IMR-90 (cell line): ENCODE results near the gene PHF20. TPM values are rescaled to one million over a fixed set of nuclear protein-coding genes. Genes with fewer than 3 reads are reported as not detected.

Source experiments
- ATAC-seq: fragments of 200-7000 bp; cut with Tn5 transposase; 2 replicates; pipeline ENCODE4 v1.9.1; 2020; ENCODE audit warnings: low read depth, mild to moderate bottlenecking, moderate library complexity
- BruUV-seq: library from RNA; stranded (reverse); fragments of 400-500 nt; replicated peaks from 2 replicates; lab custom pipeline; 2021; lab: Mats Ljungman, UMichigan
- CTCF ChIA-PET: fragments of 300-600 bp; formaldehyde crosslinking; extraction: SDS; loops from one replicate; lab custom pipeline; 2021; ENCODE audit warnings: antibody characterized with exemption; lab: Yijun Ruan, JAX
- POLR2A ChIA-PET: fragments of 300-600 bp; sonication (Branson Sonifier 250); formaldehyde crosslinking; loops from one replicate; lab custom pipeline; 2022; ENCODE audit warnings: antibody characterized with exemption; ENCODE audit not compliant: unreplicated experiment; lab: Charles Lee
- DNase-seq: peaks from one replicate; pipeline ENCODE4 v3.0.0; 2013
- H2AFZ ChIP-seq: replicated peaks from 2 replicates; pipeline ENCODE3; 2013; ENCODE audit warnings: low read length, mild to moderate bottlenecking; ENCODE audit not compliant: poor library complexity
- H2AK5ac ChIP-seq: 2 replicates; pipeline ENCODE4 v1.6.1; 2013; ENCODE audit warnings: low read depth, low read length, inconsistent platforms
- H2AK9ac ChIP-seq: replicated peaks from 2 replicates; pipeline ENCODE3; 2013; ENCODE audit warnings: mild to moderate bottlenecking, low read depth, low read length, moderate library complexity; ENCODE audit not compliant: poor library complexity
- H2BK120ac ChIP-seq: 2 replicates; pipeline ENCODE4 v1.6.1; 2013; ENCODE audit warnings: low read depth, low read length, inconsistent platforms
- H2BK15ac ChIP-seq: 3 replicates; pipeline ENCODE4 v1.6.1; 2013; ENCODE audit warnings: low read depth, low read length, inconsistent platforms
- H2BK20ac ChIP-seq: 2 replicates; pipeline ENCODE4 v1.6.1; 2013; ENCODE audit warnings: low read depth, mild to moderate bottlenecking, inconsistent platforms, low read length, moderate library complexity
- H2BK5ac ChIP-seq: 2 replicates; pipeline ENCODE4 v1.6.1; 2013; ENCODE audit warnings: mild to moderate bottlenecking, low read depth, low read length, inconsistent platforms; ENCODE audit not compliant: poor library complexity, severe bottlenecking
- H3K14ac ChIP-seq: replicated peaks from 2 replicates; pipeline ENCODE4 v1.6.1; 2013; ENCODE audit warnings: low read depth, low read length, inconsistent platforms
- H3K18ac ChIP-seq: 2 replicates; pipeline ENCODE4 v1.6.1; 2013; ENCODE audit warnings: low read depth, low read length, control low read depth
- H3K23ac ChIP-seq: 2 replicates; pipeline ENCODE4 v1.6.1; 2013; ENCODE audit warnings: low read depth, low read length, inconsistent platforms
- H3K27ac ChIP-seq: 2 replicates; pipeline ENCODE4 v1.5.1; 2013; ENCODE audit warnings: mild to moderate bottlenecking, control low read depth, low read length; ENCODE audit not compliant: insufficient read depth
- H3K27me3 ChIP-seq: 2 replicates; pipeline ENCODE4 v1.6.1; 2013; ENCODE audit warnings: low read length; ENCODE audit not compliant: control insufficient read depth, insufficient read depth
- H3K36me3 ChIP-seq: 2 replicates; pipeline ENCODE4 v1.6.1; 2013; ENCODE audit warnings: low read length, mixed read lengths; ENCODE audit not compliant: control insufficient read depth, insufficient read depth
- H3K4ac ChIP-seq: 2 replicates; pipeline ENCODE4 v1.6.1; 2013; ENCODE audit warnings: low read depth, low read length, inconsistent platforms
- H3K4me1 ChIP-seq: 2 replicates; pipeline ENCODE4 v1.6.1; 2013; ENCODE audit warnings: low read length, mixed read lengths; ENCODE audit not compliant: control insufficient read depth, insufficient read depth
- H3K4me2 ChIP-seq: 2 replicates; pipeline ENCODE4 v1.6.1; 2013; ENCODE audit warnings: low read depth, mild to moderate bottlenecking, control low read depth, low read length, moderate library complexity
- H3K4me3 ChIP-seq: 2 replicates; pipeline ENCODE4 v1.5.1; 2013; ENCODE audit warnings: low read depth, mild to moderate bottlenecking, control low read depth, low read length, moderate library complexity; ENCODE audit not compliant: insufficient read depth
- H3K56ac ChIP-seq: 2 replicates; pipeline ENCODE4 v1.6.1; 2013; ENCODE audit warnings: low read length, inconsistent platforms; ENCODE audit not compliant: insufficient read depth; ENCODE audit errors: extremely low read depth
- H3K79me1 ChIP-seq, 2 experiments: 2 replicates each; pipeline ENCODE4 v1.6.1; 2013; ENCODE audit warnings: low read length in 2 of 2, inconsistent platforms in 1 of 2, low read depth in 1 of 2
- H3K9ac ChIP-seq: 2 replicates; pipeline ENCODE4 v1.6.1; 2013; ENCODE audit warnings: low read depth, low read length, control low read depth
- H3K9me1 ChIP-seq: 2 replicates; pipeline ENCODE4 v1.6.1; 2013; ENCODE audit warnings: low read length, inconsistent platforms; ENCODE audit not compliant: insufficient read depth
- H3K9me3 ChIP-seq: 2 replicates; pipeline ENCODE4 v1.6.1; 2013; ENCODE audit warnings: low read length; ENCODE audit not compliant: control insufficient read depth, insufficient read depth
- H4K20me1 ChIP-seq: 2 replicates; pipeline ENCODE4 v1.6.1; 2013; ENCODE audit warnings: low read length, inconsistent platforms; ENCODE audit not compliant: insufficient read depth
- H4K5ac ChIP-seq: 2 replicates; pipeline ENCODE4 v1.6.1; 2013; ENCODE audit warnings: mild to moderate bottlenecking, low read depth, low read length, control low read depth
- H4K8ac ChIP-seq, 2 experiments: 2 replicates each; pipeline ENCODE4 v1.6.1; 2013; ENCODE audit warnings: low read depth in 2 of 2, low read length in 2 of 2, control low read depth in 1 of 2, inconsistent platforms in 1 of 2
- H4K91ac ChIP-seq: 2 replicates; pipeline ENCODE4 v1.6.1; 2013; ENCODE audit warnings: low read depth, low read length, inconsistent platforms; ENCODE audit not compliant: insufficient read depth
- BHLHE40 ChIP-seq: fragments of 150-350 bp; IDR thresholded peaks from 2 replicates; pipeline ENCODE4 v1.6.1; 2016; ENCODE audit warnings: mild to moderate bottlenecking, low read depth, low read length
- CEBPB ChIP-seq: IDR thresholded peaks from 2 replicates; pipeline ENCODE4 v1.6.1; 2012; ENCODE audit warnings: low read depth, low read length, improper control_type of control experiment
- CHD1 ChIP-seq: IDR thresholded peaks from 2 replicates; pipeline ENCODE4 v1.6.1; 2012; ENCODE audit warnings: low read depth, low read length, improper control_type of control experiment
- FOS ChIP-seq: fragments of 150-350 bp; IDR thresholded peaks from 2 replicates; pipeline ENCODE4 v1.6.1; 2016; ENCODE audit warnings: low read depth, low read length
- MAZ ChIP-seq: IDR thresholded peaks from 2 replicates; pipeline ENCODE4 v1.6.1; 2012; ENCODE audit warnings: low read depth, mild to moderate bottlenecking, low read length, improper control_type of control experiment, moderate library complexity, borderline replicate concordance
- MXI1 ChIP-seq: IDR thresholded peaks from 2 replicates; pipeline ENCODE4 v1.6.1; 2012; ENCODE audit warnings: low read depth, mild to moderate bottlenecking, low read length, moderate library complexity, borderline replicate concordance
- NFE2L2 ChIP-seq: fragments of 150-350 bp; IDR thresholded peaks from 2 replicates; pipeline ENCODE4 v1.6.1; 2016; ENCODE audit warnings: low read depth, mild to moderate bottlenecking, low read length
- POLR2A ChIP-seq: IDR thresholded peaks from 2 replicates; pipeline ENCODE4 v1.6.1; 2012; ENCODE audit warnings: mild to moderate bottlenecking, low read depth, low read length
- RAD21 ChIP-seq: IDR thresholded peaks from 2 replicates; pipeline ENCODE4 v1.6.1; 2012; ENCODE audit warnings: low read length, improper control_type of control experiment
- RFX5 ChIP-seq: IDR thresholded peaks from 2 replicates; pipeline ENCODE4 v1.8.0; 2012; ENCODE audit warnings: low read depth, mild to moderate bottlenecking, low read length, moderate library complexity
- WGBS, 2 experiments: methylation state at CpG; one replicate each; pipeline versions ENCODE4 v1.1.5 to v1.1.7; 2013; ENCODE audit warnings: missing lambda C conversion rate in 2 of 2; ENCODE audit not compliant: insufficient read length in 1 of 2; ENCODE audit errors: extremely low coverage in 2 of 2; 5-methylcytosine and 5-hydroxymethylcytosine counted together
- dilution Hi-C: fragments of 300-500 bp; cut with HindIII; formaldehyde crosslinking; loops from one replicate; pipeline ENCODE4 v1.14.3; 2018; ENCODE audit warnings: low sequenced_read_pairs; ENCODE audit not compliant: unreplicated experiment
- in situ Hi-C: fragments of 300-500 bp; cut with MboI; formaldehyde crosslinking; loops from 3 replicates; pipeline ENCODE4 v1.14.3; 2019; ENCODE audit warnings: low sequenced_read_pairs, inconsistent platforms, mixed read lengths
- intact Hi-C: fragments of 100-400 bp; cut with micrococcal nuclease; formaldehyde crosslinking; loops from 2 replicates; pipeline ENCODE4 v1.10.0; 2022
- polyA plus RNA-seq, 3 experiments: library from polyadenylated mRNA; depleted of rRNA; stranded (reverse); fragments of >200 nt; gene quantifications; 2 replicates each; pipeline ENCODE4 v1.2.3, GENCODE V29; 2012; ENCODE audit warnings: low replicate concordance in 1 of 3
- total RNA-seq: library from RNA; depleted of rRNA; stranded (reverse); fragments of >200 nt; gene quantifications from 2 replicates; pipeline ENCODE4 v1.2.3, GENCODE V29; 2012
- TF ChIP-seq, protein P1 (sequence below): fragments of 150-350 bp; IDR thresholded peaks from 2 replicates; pipeline ENCODE4 v1.6.1; 2017; ENCODE audit warnings: mild to moderate bottlenecking, antibody characterized with exemption, low read length, low read depth
- TF ChIP-seq, protein P2 (sequence below): conservative IDR thresholded peaks from 2 replicates; pipeline ENCODE4 v1.5.1; 2012; ENCODE audit warnings: mild to moderate bottlenecking, low read depth, low read length, improper control_type of control experiment
- TF ChIP-seq, protein P3 (sequence below): fragments of 150-350 bp; IDR thresholded peaks from 2 replicates; pipeline ENCODE4 v1.6.1; 2016; ENCODE audit warnings: low read depth, mild to moderate bottlenecking, low read length, moderate library complexity, borderline replicate concordance

The PHF20 gene
- total and polyA plus RNA-seq, 2 of the 4 experiments (the other 2 are of a cell fraction), result 22.0 to 22.5 TPM

DNA sequence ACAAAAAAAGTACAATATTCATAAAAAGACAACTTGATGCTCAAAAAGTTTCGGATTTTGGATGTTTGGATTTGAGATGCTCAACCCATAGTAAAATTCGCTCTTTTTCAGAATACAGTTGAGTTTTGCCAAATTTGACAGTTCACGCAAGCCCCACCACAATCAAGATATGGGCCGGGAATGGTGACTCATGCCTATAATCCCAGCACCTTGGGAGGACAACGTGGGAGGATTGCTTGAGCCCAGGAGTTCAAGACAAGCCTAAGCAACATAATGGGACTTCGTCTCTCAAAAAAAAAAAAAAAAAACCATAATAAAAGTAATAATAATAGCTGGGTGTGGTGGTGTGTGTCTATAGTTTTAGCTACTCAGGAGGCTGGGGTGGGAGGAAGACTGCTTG lies 51.3 kb downstream of the PHF20 start:
- in situ Hi-C loops, result no loop called here
- Histone ChIP-seq H3K4me1 (peaks cover 19% of the 10 kb centered on the region), H3K27me3 (no peaks in the 10 kb centered on the region), H3K9me3 (peaks cover 2% of the 10 kb centered on the region), H3K9me1 (peaks cover 11% of the 10 kb centered on the region), H3K27ac (no peak overlapping the region), H2BK20ac (no peak overlapping the region), H4K20me1 (peaks cover 6% of the 10 kb centered on the region; the same call in 1 of the 2 replicates), H3K18ac (no peak overlapping the region; the same call in 1 of the 2 replicates), H2AK5ac (0 out of 2 replicates have a peak overlapping the region, but pooled peaks have one; percentile 20), H4K91ac (no peak overlapping the region), H3K23ac (no peak overlapping the region), H3K9ac (no peak overlapping the region), H3K14ac (no peak overlapping the region), H2BK15ac (no peak overlapping the region), H2BK120ac (no peak overlapping the region), H4K8ac (no peak overlapping the region), H3K56ac (no peak overlapping the region), H3K4ac (no peak overlapping the region), H4K5ac (no peak overlapping the region), H3K36me3 (no peaks in the 10 kb centered on the region), H2BK5ac (peak overlapping the region; percentile 48), H3K4me3 (no peak overlapping the region), H3K79me1 (peaks cover 31 to 81% of the 10 kb centered on the region in 2 experiments), H3K4me2 (no peak overlapping the region), H2AK9ac (no peak overlapping the region), H2AFZ (no peak overlapping the region)
- no TSS peak for BruUV-seq
- intact Hi-C loops, result loop anchor here (5.0 kb wide), 1 partner anchor 71 kb away; no protein-coding TSS in a partner anchor
- POLR2A ChIA-PET, result interaction anchor here (0.5 to 0.6 kb wide), 2 partner anchors 46 to 81 kb away, joined by 3 to 7 read pairs; partner anchors contain the start of gene RBM39
- CTCF ChIA-PET, result no interaction called here
- dilution Hi-C loops, result no loop called here
- ATAC-seq (no peak), DNase-seq (no peak)
- no CpG with 5 or more reads among the region's 6 CpGs for WGBS, 2 experiments
- TF ChIP-seq MXI1 (no peak), POLR2A (no peak), FOS (no peak), NFE2L2 (no peak), MAZ (no peak), RFX5 (no peak), CEBPB (no peak), BHLHE40 (no peak), RAD21 (no peak), CHD1 (no peak)
- TF ChIP-seq, protein P1, sequence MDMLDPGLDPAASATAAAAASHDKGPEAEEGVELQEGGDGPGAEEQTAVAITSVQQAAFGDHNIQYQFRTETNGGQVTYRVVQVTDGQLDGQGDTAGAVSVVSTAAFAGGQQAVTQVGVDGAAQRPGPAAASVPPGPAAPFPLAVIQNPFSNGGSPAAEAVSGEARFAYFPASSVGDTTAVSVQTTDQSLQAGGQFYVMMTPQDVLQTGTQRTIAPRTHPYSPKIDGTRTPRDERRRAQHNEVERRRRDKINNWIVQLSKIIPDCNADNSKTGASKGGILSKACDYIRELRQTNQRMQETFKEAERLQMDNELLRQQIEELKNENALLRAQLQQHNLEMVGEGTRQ, result no peak
- TF ChIP-seq, protein P2, sequence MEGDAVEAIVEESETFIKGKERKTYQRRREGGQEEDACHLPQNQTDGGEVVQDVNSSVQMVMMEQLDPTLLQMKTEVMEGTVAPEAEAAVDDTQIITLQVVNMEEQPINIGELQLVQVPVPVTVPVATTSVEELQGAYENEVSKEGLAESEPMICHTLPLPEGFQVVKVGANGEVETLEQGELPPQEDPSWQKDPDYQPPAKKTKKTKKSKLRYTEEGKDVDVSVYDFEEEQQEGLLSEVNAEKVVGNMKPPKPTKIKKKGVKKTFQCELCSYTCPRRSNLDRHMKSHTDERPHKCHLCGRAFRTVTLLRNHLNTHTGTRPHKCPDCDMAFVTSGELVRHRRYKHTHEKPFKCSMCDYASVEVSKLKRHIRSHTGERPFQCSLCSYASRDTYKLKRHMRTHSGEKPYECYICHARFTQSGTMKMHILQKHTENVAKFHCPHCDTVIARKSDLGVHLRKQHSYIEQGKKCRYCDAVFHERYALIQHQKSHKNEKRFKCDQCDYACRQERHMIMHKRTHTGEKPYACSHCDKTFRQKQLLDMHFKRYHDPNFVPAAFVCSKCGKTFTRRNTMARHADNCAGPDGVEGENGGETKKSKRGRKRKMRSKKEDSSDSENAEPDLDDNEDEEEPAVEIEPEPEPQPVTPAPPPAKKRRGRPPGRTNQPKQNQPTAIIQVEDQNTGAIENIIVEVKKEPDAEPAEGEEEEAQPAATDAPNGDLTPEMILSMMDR, result no peak
- TF ChIP-seq, protein P3, sequence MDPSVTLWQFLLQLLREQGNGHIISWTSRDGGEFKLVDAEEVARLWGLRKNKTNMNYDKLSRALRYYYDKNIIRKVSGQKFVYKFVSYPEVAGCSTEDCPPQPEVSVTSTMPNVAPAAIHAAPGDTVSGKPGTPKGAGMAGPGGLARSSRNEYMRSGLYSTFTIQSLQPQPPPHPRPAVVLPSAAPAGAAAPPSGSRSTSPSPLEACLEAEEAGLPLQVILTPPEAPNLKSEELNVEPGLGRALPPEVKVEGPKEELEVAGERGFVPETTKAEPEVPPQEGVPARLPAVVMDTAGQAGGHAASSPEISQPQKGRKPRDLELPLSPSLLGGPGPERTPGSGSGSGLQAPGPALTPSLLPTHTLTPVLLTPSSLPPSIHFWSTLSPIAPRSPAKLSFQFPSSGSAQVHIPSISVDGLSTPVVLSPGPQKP, result no peak
